Measurements from ENCODE around the gene SMO.
"Not testable (repeated sequence)": the region's sequence is repeated elsewhere in the genome, so short reads cannot be mapped to it uniquely, and the experiment has no call there.

Gene SMO

GRCh38 chr7:129240119-129240820 is 51.8 kb downstream of the SMO start:
- DNase-seq (ENCODE audit: low read depth), result no peak

- no peak for DNase-seq (ENCODE audit: low read depth)
These were observed 55.8 kb downstream of the SMO start for GRCh38 chr7:129244220-129244619.

GRCh38 chr7:129245533-129245932 is 57.1 kb downstream of the SMO start:
- DNase-seq (ENCODE audit: low read depth), result no peak

- no peak for DNase-seq (ENCODE audit: low read depth)
These were observed 58.7 kb downstream of the SMO start for GRCh38 chr7:129247087-129247486.

- DNase-seq (ENCODE audit: low read depth), result no peak
These were observed 63.7 kb downstream of the SMO start for GRCh38 chr7:129252128-129252527.

GRCh38 chr7:129252603-129253002 is 64.2 kb downstream of the SMO start:
- DNase-seq (ENCODE audit: low read depth), result not testable (repeated sequence)

- DNase-seq (ENCODE audit: low read depth), result no peak
These were observed 67.4 kb downstream of the SMO start for GRCh38 chr7:129255800-129256199.

GRCh38 chr7:129256221-129256620 is 67.8 kb downstream of the SMO start:
- DNase-seq (ENCODE audit: low read depth), result no peak

GRCh38 chr7:129257168-129257567 is 68.7 kb downstream of the SMO start:
- no peak for DNase-seq (ENCODE audit: low read depth)

- no peak for DNase-seq (ENCODE audit: low read depth)
These were observed 70.4 kb downstream of the SMO start for GRCh38 chr7:129258649-129259389.

GRCh38 chr7:129262324-129262723 is 73.9 kb downstream of the SMO start:
- no peak for DNase-seq (ENCODE audit: low read depth)

Data from stimulated activated CD4-positive, alpha-beta T cell treated with anti-CD3 and anti-CD28 coated beads, Interleukin-2, amount 100 ng/mL, for 4 hours (primary cell).